ENCODE data around the gene TOX2.

- no peak for TF ChIP-seq CTCF (IDR thresholded peaks at IDR 0.05)
- TF ChIP-seq POLR2A (IDR thresholded peaks at IDR 0.05) = no peak
Observed at GRCh38 chr20:44033873-44034272, 119.2 kb downstream of the TOX2 start.
